ENCODE results near the gene VWF. TPM values are rescaled to one million over a fixed set of nuclear protein-coding genes. Genes with fewer than 3 reads are reported as not detected.

Gene VWF
- total and polyA plus RNA-seq, 11 donors: 125 to 503 (median 238) TPM

DNA sequence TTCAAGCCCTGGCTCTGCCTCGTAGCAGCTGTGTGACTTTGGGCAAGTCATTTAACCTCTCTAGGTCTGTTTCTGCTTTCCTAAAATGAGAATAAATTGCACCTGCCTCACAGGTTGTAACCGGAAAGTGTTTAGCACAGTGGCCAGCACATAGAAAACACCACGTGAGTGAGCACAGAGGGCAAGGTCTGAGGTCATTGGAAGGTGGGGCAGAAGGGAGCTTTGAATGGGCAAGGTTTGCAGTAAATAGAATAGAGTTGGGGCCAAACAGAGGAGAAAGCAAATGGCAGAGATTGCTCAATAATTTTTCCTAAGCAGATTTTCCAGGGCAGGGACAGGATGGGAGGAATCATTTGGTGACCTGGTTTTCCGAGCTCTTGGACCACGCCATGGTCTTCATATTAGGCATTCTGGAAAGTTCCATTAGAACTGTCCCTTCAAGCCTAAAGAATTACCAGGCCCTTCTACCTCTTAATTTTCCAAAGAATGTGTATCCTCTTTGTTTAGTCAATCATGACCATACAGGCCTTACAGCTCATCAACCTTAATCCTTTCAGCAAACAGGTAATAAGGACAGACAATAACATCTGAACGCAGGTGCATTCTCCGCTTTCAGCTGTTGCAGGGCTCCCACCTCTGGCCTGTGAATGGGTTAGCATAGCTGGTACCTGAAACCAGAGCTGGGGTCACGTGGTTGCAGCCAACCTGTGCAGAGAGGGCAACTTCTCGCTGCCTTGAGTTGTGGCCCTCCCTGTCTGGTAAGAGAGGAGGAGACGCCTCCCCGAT is 53.8 kb downstream of the VWF start:
- intact Hi-C loops (cut with DNase I): loop anchor here in 5 of 10 donors (5.0 to 10.0 kb wide), 4 partner anchors 52 to 127 kb away; partner anchors contain the start of gene VWF (in 2 of the 5)

DNA sequence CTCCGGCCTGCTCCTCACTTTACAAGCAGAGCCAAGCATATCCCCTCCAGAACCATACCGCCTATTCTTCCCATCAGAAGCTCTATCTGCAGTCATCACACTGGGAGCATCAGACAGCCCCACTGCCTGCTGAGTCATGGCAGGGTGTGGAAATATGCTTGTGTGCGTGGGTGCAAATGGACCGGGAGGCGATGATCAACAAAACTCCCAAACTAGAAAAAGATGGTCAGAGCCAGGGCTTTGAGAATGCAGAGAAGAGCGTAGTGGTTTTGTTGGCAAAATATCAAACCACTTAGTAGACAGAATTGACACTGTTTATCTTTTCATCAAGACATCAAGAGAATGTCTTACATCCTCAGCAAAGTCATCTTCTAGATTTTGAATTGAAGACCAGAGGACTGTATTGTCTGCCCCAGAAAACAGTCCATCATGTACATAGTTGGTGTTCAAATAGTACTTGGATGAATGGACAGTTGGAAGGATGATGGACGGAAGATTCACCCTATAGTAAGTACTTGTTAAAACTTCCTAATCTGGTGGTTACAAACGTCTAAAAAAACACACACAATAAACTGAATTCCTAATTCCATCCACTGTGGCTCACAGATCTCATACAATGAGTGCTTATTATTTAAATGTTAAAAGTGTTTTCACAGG is 54.9 kb downstream of the VWF start:
- TF ChIP-seq POLR2A (IDR thresholded peaks at IDR 0.05): no peak
- TF ChIP-seq, protein P1, sequence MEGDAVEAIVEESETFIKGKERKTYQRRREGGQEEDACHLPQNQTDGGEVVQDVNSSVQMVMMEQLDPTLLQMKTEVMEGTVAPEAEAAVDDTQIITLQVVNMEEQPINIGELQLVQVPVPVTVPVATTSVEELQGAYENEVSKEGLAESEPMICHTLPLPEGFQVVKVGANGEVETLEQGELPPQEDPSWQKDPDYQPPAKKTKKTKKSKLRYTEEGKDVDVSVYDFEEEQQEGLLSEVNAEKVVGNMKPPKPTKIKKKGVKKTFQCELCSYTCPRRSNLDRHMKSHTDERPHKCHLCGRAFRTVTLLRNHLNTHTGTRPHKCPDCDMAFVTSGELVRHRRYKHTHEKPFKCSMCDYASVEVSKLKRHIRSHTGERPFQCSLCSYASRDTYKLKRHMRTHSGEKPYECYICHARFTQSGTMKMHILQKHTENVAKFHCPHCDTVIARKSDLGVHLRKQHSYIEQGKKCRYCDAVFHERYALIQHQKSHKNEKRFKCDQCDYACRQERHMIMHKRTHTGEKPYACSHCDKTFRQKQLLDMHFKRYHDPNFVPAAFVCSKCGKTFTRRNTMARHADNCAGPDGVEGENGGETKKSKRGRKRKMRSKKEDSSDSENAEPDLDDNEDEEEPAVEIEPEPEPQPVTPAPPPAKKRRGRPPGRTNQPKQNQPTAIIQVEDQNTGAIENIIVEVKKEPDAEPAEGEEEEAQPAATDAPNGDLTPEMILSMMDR (IDR thresholded peaks at IDR 0.05): no peak
- Histone ChIP-seq H3K27ac (peak overlapping the region in 8 of 12 donors; percentile 18 to 87 (median 30)), H3K9me3 (no peaks in the 10 kb centered on the region), H3K4me1 (peaks cover 0 to 52% (median 19%) of the 10 kb centered on the region in 12 donors), H3K36me3 (peaks cover 0 to 65% (median 18%) of the 10 kb centered on the region in 9 donors), H3K27me3 (no peaks in the 10 kb centered on the region), H3K4me3 (no peak overlapping the region)
- ATAC-seq (peak in 2 of 4 donors; percentile 36 to 61), DNase-seq (peak in 1 of 5 donors; percentile 52)
- intact Hi-C loops (cut with DNase I): loop anchor here in 9 of 10 donors (5.0 to 10.0 kb wide), 7 partner anchors 53 to 128 kb away; partner anchors contain the start of gene VWF (in 2 of the 9)
- 72 to 79% (median 75%) methylated on average over 8 of the region's 8 CpGs for WGBS, 4 donors

More for the DNA sequence above, 53.8 kb downstream of the VWF start:
- no peak for DNase-seq
- Histone ChIP-seq H3K27me3 (peaks cover 0 to 8% (median 0%) of the 10 kb centered on the region in 9 donors), H3K36me3 (peaks cover 0 to 57% (median 9%) of the 10 kb centered on the region in 9 donors), H3K4me3 (no peak overlapping the region), H3K4me1 (peaks cover 10 to 63% (median 30%) of the 10 kb centered on the region in 12 donors), H3K9me3 (no peaks in the 10 kb centered on the region), H3K27ac (peak overlapping the region in 8 of 12 donors; percentile 23 to 87 (median 48))
- no peak for TF ChIP-seq POLR2A (IDR thresholded peaks at IDR 0.05)
- TF ChIP-seq, protein P1 (IDR thresholded peaks at IDR 0.05): no peak
- ATAC-seq: no peak
- 86 to 92% (median 89%) methylated on average over 11 of the region's 11 CpGs for WGBS, 4 donors

DNA sequence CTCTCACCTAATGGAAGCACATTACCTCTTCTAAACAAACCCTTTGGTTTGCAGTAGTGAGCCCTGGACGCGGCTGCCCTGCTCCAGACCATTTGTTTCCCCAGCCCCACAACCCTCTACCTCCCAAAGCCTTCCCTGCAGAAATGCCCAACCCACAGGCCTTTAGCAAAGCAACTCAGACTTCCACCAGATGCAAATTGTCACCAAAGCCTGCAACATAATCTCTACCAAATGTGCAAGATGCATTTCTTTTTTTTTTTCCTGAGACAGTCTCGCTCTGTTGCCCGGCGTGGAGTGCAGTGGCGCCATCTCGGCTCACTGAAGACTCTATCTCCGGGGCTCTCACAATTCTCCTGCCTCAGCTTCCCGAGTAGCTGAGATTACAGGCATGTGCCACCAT is 56.2 kb downstream of the VWF start:
- TF ChIP-seq POLR2A (IDR thresholded peaks at IDR 0.05): no peak
- TF ChIP-seq, protein P1 (IDR thresholded peaks at IDR 0.05): no peak
- Histone ChIP-seq H3K36me3 (peaks cover 0 to 75% (median 29%) of the 10 kb centered on the region in 9 donors), H3K27ac (peak overlapping the region in 2 of 12 donors; percentile 24 to 33), H3K27me3 (no peaks in the 10 kb centered on the region), H3K4me3 (no peak overlapping the region), H3K4me1 (peaks cover 0 to 43% (median 12%) of the 10 kb centered on the region in 12 donors), H3K9me3 (no peaks in the 10 kb centered on the region)
- 80 to 87% (median 85%) methylated on average over 9 of the region's 9 CpGs for WGBS, 4 donors
- ATAC-seq (no peak), DNase-seq (no peak)
- intact Hi-C loops (cut with DNase I): loop anchor here in 5 of 10 donors (5.0 to 10.0 kb wide), 3 partner anchors 117 to 127 kb away; no protein-coding TSS in a partner anchor

Measured in heart left ventricle (tissue), 16 donors.